Measurements from ENCODE around the gene DENND2C. TPM values are rescaled to one million over a fixed set of nuclear protein-coding genes. Genes with fewer than 3 reads are reported as not detected.

Gene DENND2C, protein sequence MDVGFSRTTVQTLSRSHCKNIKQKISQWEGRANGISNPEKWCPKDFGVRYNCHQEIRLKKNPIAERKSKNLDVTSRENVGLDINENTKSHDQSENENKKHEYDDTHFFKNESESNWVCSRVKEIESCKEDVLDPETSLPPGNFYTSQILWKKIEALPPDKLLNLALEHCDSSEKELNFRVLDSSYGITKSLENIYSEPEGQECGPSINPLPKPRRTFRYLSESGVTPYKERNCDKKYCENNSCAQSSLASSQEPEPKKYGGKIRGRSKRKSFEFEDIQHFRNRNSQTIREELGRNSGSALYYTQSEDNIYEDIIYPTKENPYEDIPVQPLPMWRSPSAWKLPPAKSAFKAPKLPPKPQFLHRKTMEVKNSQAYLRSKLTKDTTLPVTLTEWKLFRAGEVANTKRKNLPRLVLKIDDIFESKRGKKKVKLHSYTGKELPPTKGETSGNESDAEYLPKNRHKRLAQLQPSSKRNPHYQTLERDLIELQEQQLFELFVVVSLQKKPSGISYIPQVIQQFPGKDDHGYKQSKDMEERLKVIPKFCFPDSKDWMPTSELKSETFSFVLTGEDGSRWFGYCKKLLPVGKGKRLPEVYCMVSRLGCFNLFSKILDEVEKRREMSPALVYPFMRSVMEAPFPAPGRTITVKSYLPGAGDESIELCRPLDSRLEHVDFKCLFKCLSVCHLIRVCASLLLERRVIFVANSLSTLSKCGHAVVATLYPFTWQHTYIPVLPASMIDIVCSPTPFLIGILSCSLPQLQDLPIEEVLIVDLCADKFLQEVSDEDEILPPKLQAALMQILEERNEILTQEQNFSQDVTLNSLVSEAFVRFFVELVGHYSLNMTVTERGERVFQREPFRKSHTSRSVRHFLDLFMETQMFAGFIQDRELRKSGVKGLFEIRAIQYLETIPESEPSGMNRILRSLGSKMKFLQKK
- 2.4 and 2.9 TPM in 2 replicates for polyA plus RNA-seq

DNA sequence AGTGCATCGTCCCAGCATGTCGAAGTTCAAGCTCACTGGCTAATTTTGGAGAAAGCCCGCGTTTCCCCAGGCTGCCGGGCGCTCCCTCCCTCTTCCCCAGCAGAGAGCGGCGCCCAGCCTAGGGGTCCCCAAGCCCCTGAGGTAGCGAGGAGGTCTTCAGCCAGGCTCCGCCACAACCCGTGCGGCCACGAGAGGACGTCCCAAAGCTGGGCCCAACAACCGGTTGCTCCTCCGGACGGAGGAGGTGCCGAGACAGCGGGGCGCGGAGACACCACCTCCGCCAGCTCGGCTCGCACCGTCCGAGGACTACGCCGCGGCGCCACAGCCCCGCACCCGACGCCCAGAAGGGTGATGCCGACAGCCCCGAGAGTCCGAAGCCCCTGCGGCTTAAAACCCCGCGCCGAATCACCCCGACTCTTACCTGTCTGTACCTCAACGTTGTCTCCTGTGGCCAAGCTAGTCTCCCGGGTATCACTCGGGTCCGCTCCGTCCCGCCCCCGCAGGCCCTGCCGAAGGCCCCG is at the start of gene DENND2C:
Gene DENND2C, minus strand, starts transcription at position 488 of the 521 bp plus-strand sequence. CDS start 44,065 bp downstream, outside the sequence.

DNA sequence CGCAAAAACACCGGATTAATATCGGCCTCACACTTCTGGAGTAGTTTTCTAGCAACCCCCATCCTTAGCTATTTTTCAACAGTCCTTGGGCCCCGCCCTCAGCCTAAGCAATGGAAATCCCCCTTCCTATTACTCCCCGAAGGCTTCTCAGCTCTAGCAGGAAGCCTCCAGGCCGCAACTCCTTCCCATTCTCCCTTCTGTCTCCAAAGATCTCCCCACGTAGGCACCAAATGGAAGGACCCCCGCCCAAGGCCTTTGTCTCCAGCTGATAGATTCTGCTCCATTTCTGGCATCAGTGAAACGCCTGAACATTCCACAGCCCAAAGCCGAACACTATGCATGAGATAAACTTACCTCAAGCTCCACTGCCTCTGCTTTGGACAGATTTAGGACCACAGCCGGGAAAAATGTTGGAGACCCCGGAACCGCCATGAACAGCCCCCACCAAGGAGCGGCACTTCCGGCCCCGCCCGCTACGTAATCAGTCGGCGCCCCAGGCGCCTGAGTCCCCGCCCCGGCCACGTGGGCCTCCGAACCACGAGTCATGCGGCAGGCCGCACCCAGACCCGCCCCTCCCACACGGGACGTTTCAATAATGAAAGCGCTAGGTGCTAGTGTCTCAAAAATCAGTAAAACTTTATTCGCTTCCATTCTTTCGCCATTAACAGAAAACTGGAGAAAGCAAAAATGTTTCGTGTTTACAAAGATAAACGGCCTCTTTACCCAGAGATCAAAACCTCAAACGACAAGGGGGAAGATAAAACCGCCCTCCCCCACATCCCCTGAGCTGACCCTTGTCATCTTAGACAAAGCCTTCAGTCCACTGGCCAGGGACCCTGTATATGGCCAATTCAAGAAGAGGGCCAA is 46.7 kb upstream of the DENND2C start, which contains the start of gene NRAS:
Gene NRAS, minus strand, starts transcription at position 468 of the 867 bp plus-strand sequence. CDS start 611 bp downstream, outside the sequence.

DNA sequence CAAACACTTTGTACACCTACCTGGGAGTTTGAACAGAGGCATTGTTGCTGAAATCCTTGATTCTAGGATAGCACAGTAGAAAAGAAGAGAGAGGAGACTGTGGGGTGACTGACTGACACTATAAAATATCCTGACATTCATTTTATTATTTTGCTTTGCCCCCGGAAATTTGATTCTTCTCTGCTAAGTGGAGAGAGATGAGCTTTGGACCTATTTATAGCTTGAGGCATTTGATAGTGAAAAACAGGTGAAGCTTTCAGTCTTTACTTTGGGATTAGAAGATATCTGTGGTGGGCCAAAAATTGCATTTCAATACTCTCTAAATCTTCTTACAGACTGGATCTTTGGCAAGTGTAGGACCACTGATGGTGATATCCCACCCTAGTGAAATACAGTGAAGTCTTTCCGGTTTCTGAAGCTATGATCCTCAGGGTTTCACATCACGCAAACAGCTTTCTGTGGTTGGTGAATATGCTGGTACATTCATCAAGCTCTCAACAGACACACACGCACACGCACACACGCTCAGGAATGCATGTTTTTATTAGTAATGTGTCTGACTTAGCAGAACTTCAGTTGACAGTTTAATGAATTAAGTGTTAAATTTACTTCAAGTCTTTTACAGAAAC is 25.7 kb upstream of the DENND2C start, which contains the start of gene AMPD1:
Gene AMPD1, minus strand, starts transcription at position 117 of the 629 bp plus-strand sequence. Its CDS starts 75 bp downstream, at position 42.

DNA sequence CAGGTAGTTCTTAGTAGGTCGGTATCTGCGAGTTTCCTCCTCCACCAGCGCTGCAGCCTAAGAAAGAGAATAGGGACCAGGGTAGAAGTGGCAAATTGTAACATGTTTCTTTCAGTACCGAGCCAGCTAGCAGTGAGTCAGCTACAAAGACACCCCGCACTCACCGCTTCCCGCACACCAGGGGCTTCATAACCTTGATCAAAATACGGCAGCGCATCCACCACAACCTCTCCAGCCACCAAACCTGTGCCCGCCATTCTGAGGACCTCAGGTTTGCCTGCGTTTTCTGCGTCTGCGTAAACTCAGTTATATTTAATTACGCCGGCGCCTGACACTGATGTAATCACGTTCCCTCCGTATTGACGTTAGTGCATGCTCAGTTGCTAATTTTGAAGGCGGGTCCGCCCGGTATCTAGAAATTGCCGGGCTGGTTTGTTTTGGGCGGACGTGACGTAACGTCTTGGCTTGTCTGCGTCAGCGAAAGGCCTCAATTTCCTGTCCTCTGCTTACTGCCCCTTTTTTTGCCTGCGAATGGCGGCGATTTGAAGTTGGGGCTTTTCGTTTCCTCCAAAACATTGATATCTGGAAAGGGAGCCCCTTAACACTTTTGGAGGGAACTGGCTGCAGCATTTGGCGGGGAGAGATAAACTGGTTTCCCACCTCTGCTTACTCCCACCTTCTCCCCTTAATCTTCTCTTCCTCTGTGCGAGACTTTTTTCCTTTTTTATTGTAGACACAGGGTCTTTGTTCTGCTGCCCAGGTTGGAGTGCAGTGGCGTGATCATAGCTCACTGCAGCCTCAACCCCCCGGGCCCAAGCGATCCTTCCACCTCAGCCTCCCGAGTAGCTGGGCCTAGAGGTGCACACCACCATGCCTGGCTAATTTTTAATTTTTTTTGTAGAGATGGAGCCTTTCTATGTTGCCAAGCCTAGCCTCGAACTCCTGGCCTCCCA is 88.2 kb downstream of the DENND2C start, which contains the start of gene BCAS2:
Gene BCAS2, minus strand, starts transcription at position 281 of the 953 bp plus-strand sequence. Its CDS starts 24 bp downstream, at position 257.

Other genes starting within 250 kb of the DENND2C start
- 49.5 and 58.2 TPM in 2 replicates for gene TRIM33, start 158.8 kb downstream of the DENND2C start, polyA plus RNA-seq
- 265 and 288 TPM in 2 replicates for gene BCAS2, start 88.4 kb downstream of the DENND2C start, polyA plus RNA-seq
- not detected in 2 replicates for gene AMPD1, start 25.5 kb upstream of the DENND2C start, polyA plus RNA-seq
- gene NRAS, start 46.7 kb upstream of the DENND2C start, polyA plus RNA-seq = 6.4 and 9.5 TPM in 2 replicates
- 299 and 341 TPM in 2 replicates for gene CSDE1, start 87.9 kb upstream of the DENND2C start, polyA plus RNA-seq
- gene SIKE1, start 110.6 kb upstream of the DENND2C start, polyA plus RNA-seq = 149 and 156 TPM in 2 replicates
- 8.1 and 19.9 TPM in 2 replicates for gene SYCP1, start 184.8 kb upstream of the DENND2C start, polyA plus RNA-seq